NCI-H2171 treated with DMSO at 0.1 percent for 48 hours (cell line): Measurements from ENCODE around the gene CPPED1.
"Not testable (repeated sequence)": the region's sequence is repeated elsewhere in the genome, so short reads cannot be mapped to it uniquely, and the experiment has no call there.

Experiments used
- DNase-seq: peaks from one replicate; lab custom pipeline; 2025; lab: John Stamatoyannopoulos, UW

The CPPED1 gene

GRCh38 chr16:12766853-12767252 is 36.8 kb downstream of the CPPED1 start:
- DNase-seq = no peak

- DNase-seq = not testable (repeated sequence)
These were observed 37.5 kb downstream of the CPPED1 start for GRCh38 chr16:12766208-12766607.

DNA sequence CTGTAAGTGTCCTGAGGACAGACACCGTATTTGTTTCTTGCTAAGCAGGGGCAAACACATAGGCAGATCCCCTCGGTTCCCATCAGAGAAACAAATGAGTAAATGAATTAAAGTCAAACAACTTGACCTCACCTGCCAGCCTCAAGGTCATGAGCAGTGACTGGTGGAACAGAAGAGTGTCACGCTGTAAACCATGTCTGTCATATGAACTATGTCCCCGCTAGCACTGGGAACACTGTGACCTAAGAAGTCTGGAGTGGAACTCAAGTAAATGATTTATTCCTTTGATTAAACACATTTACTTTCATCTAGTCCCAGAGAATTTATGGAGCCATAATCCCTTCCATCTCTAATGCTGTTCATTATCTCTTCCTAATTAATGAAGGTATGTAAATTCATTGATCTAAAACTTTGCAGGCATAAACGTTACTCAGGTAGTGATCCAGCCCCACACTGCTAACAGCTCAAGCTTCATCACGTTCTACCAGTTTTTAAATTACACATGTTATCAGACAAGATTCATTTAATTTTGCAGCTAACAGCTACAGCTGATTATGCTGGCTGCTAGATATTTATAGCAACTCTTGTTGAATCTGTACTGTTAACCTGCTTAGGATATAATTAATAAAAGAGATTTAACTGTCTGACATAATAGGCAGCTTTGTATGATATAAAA is 38.7 kb downstream of the CPPED1 start:
- DNase-seq = no peak

DNA sequence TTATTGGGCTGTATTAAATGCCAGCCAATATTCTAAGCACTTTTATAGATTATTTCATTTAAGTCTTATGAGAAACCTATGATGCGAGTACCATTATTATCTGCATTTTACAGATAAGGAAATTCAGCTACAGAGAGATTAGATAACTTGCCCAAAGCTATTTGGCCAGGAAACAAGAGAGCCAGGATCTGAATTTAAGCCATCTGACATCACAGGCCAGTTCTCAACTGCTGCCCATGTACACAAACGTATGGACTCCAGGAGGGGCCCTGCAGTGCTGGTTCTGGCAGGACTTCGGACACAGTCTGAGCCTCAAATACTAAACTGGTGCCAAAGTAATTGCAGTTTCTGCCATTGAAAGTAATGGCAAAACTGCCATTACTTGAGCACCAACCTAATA is 40.2 kb downstream of the CPPED1 start:
- no peak for DNase-seq

- DNase-seq = no peak
These were observed 42.7 kb downstream of the CPPED1 start for GRCh38 chr16:12760819-12761611.

GRCh38 chr16:12758670-12759558 is 44.8 kb downstream of the CPPED1 start:
- no peak for DNase-seq

GRCh38 chr16:12758031-12758669 is 45.5 kb downstream of the CPPED1 start:
- DNase-seq = no peak

GRCh38 chr16:12757546-12757945 is 46.1 kb downstream of the CPPED1 start:
- no peak for DNase-seq

- no peak for DNase-seq
These were observed 48.7 kb downstream of the CPPED1 start for GRCh38 chr16:12754824-12755543.

- DNase-seq = no peak
These were observed 50.3 kb downstream of the CPPED1 start for GRCh38 chr16:12753203-12754023.

- peak; percentile 29 for DNase-seq
These were observed 51.5 kb downstream of the CPPED1 start for GRCh38 chr16:12752159-12752558.

- no peak for DNase-seq
These were observed 53.2 kb downstream of the CPPED1 start for GRCh38 chr16:12750554-12750918.

- no peak for DNase-seq
These were observed 54.6 kb downstream of the CPPED1 start for GRCh38 chr16:12749076-12749475.

GRCh38 chr16:12747827-12748226 is 55.9 kb downstream of the CPPED1 start:
- DNase-seq = no peak

DNA sequence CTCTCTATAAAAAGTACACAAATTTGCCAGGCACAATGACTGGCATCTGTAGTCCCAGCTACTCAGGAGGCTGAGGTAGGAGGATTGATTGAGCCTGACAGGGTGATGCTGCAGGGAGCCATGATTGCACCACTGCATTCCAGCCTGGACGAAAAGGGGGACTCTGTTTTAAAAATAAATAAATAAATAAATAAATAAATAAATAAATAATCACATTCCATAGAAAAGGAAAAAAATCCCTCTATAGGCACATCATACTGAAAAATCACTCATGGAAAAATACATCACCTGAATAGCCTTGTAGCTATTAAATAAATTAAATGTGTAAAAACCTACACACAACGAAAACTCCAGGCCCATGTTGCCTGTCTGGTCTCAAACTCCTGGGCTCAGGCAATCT is 56.4 kb downstream of the CPPED1 start:
- DNase-seq = no peak

GRCh38 chr16:12744860-12745259 is 58.8 kb downstream of the CPPED1 start:
- DNase-seq = no peak

DNA sequence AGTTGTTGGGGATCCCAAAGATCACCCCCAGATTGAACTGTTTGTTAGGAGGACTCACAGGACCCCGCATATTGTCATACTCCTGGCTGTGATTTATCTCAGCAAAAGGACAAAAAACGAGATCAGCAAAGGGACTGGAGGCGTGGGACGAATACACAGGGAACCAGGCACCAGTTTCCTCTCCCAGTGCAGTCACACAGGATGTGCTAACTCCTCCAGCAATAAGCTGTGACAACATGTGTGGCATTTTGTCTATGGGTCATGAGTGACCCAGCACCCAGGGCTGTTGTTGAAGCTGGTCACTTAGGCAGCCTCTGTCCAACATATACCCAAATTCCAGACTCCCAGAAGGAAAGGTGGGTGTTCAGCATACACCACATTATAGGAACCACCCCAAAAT is 60.9 kb downstream of the CPPED1 start:
- no peak for DNase-seq

- no peak for DNase-seq
These were observed 62.6 kb downstream of the CPPED1 start for GRCh38 chr16:12740986-12741610.

DNA sequence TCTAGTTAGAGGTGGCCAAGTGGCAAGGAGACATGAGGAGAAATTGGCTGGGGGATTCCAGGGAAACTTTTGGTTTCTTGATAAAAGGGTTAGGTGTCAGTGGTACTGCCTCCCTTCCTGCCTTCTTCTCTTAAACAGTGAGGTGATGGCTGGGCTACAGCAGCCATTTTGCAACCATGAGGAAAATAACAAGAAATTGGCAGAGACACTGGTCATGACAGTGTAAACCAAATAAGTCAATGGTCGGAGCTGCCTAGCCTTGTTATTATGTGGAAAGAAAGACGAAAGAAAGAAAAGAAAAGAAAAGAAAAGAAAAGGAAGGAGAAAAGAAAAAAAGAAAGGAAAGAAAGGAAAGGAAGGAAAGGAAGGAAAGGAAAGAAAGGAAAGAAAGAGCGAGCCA is 63.9 kb downstream of the CPPED1 start:
- no peak for DNase-seq

GRCh38 chr16:12737563-12737962 is 66.1 kb downstream of the CPPED1 start:
- DNase-seq = no peak
